NOMO-1 treated with dmso at 0.1 percent for 144 hours (cell line): ENCODE measurements around the gene SGTA.

ENCODE experiments used
- DNase-seq: peaks from one replicate; lab custom pipeline; 2025; ENCODE audit not compliant: unreplicated experiment; lab: John Stamatoyannopoulos, UW

Gene SGTA

DNA sequence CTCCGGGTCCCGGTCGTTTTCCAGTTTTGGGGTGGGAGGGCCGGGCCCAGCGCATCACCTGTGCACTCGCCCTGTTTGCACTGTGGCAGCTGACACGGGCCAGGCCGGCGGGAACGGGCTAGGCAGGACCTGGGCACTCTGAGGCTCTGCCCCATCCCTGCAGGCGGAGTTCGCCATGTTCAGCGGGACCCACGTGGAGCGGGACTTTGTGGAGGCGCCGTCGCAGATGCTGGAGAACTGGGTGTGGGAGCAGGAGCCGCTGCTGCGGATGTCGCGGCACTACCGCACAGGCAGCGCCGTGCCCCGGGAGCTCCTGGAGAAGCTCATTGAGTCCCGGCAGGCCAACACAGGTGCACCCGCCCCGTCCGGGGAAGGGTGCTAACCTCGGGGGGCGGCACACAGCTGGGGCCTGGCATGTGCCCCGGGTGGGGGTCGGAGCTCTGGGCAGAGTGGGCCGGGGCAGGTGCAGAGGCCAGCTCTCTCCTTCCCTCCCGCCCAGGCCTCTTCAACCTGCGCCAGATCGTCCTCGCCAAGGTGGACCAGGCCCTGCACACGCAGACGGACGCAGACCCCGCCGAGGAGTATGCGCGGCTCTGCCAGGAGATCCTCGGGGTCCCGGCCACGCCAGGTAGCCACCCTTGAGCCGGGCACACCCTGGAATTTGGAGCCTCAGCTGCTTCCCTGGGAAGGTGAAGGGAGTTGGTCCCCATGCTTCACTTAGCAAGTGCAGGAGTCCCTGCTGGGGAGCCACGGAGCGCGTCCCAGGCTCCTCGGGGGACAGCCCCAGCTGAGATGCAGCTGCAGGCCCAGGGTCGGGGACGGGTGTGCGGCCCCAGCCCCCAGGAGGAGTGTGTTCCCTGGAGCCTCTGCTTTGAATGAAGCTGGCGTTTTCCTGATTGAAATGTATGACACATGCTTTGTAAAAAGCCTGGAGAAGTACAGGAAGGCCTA is 27.3 kb upstream of the SGTA start:
- no peak for DNase-seq

DNA sequence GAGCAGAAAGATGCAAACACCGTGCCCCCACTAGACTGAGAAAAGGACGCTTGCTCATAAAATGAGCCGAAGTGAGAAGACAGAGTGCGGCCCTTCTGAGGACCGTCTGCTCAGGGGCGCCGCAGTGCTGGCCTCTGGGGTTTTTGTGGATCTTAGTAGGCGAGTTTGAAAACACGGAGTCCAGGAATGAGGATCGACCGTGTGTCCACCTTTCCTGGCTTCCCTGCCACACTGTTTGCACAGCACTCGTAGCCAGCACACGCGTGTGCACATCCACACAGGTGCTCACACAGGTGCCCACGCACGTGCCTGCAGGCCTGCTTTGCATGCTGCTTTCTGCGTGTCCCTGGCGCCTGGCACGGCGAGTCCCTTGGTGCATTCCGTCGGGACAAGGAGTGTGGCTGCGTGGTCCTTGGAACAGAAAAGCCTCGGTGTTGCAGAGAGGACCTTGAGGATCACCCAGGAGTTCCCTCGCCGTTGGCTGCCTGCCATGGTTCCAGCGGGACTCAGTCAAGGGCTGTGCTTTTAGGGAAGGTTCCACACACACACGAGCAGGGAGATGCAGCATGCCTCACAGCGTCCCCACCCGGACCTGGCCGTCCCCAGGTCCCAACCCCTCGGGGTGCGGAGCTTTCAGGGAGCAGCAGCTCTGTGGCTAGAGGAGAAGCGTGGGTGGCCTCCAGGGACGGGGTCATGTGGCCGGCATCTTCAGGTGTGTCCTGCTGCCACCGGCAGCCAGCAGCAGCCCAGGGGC is 26.5 kb upstream of the SGTA start:
- DNase-seq = no peak

DNA sequence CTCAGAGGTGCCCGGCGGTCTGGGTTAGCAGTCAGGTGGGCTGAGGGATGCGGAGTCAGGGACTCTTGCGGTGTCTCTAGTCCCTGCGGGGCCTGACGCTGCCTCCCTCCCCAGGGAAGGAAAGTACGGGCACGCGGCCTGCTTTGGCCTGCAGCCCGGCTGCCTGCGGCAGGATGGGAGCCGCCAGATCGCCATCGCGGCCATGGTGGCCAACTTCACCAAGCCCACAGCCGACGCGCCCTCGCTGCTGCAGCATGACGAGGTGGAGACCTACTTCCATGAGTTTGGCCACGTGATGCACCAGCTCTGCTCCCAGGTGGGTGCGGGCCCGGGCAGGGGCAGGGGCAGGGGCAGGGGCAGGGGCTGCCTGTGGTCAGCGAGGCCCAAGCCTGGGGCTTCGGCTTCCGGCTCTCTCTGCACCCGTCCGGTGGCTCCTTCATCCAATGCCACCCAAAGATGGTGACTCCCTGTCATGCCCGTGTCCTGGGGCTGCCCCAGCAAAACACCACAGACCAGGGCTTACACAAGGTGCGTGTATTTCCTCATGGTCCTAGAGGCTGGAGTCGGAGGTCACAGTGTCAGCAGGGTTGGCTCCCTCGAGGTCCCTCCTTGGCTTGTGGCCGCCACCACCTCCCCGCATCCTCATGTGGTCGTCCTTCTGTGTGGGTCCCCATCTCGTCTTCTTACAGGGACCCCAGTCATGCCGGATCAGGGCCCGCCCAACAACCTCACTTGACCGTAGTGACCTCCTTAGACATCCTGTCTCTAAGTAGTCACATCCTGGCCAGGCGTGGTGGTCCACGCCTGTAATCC is 25.3 kb upstream of the SGTA start:
- no peak for DNase-seq

DNA sequence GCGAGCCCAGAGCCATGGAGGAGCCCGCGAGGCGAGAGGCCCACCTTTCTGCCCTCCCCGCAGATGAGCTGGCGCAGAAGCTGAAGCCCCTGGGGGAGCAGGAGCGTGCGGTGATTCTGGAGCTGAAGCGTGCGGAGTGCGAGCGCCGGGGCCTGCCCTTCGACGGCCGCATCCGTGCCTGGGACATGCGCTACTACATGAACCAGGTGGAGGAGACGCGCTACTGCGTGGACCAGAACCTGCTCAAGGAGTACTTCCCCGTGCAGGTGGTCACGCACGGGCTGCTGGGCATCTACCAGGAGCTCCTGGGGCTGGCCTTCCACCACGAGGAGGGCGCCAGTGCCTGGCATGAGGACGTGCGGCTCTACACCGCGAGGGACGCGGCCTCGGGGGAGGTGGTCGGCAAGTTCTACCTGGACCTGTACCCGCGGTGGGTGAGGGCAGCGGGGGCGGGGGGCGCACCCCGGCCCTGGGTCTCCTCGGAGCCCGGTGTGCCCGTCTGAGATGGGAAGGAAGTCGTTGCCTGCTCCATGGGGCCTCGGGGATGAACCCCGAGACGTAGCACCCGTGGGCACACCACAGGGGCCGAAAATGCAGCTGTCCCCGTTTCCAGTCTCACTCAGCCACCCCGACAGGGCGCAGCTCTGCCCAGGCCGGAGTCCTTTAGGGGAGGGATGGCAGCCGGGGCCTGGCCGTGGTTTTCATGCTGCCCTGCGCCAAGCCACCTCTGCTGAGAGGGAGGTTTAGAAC is 24.5 kb upstream of the SGTA start:
- no peak for DNase-seq

DNA sequence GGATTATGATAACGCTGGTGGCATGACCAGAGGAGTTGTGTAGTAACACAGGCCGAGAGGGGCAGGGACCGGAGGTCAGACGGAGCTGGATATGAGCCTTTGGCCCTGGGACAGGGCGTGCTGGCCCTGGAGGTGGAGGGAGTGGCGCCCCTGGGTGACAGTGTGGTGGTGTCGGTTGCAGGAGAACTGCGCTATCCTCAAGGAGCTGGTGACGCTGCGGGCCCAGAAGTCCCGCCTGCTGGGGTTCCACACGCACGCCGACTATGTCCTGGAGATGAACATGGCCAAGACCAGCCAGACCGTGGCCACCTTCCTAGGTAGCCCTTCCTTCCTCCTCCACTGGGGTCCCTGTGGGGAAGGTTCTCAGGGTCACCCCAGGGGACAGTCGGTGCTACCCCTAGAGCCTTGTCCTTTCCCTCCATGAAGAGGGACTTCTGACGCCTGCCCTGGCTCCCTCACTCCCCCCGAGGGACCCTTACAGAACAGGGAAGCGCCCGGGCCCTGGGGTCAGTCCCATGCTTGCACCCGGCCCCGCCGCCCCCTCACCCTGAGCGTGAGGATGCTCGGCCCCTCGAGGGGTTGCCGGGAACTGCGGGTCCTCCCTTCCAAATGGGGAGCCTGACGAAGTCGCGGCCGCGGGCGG is 23.8 kb upstream of the SGTA start:
- no peak for DNase-seq

DNA sequence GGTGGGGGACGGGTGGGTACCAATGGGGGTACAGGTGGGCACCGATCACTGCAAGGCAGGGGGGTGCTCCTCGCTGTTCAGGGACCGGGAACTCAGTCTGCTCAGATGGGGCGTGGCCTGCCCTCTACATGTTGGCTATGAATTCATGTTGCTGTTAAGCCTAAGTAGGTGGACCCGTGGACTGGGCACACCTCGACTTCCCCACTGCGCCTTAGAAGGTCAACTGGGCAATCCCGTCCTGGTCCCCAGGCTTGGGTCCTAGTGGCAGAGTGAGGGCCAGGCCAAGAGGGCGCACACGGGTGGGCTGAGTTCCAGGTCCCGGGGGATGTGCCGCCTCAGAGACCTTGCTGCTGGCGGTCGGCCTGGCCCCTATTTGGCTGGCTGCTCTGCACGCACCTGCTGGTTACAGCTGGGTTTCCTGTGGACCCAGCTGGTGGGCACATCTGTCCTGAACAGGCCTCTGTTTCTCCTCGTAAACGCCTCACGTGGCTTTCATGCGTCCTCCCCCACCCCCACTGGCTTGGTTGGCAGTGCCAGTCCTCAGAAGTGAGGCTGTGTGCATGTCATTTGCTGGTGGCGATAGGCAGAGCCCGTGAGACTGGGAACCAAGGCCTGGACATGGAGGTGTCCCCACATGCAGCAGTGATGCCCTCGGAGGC is 23.0 kb upstream of the SGTA start:
- no peak for DNase-seq

DNA sequence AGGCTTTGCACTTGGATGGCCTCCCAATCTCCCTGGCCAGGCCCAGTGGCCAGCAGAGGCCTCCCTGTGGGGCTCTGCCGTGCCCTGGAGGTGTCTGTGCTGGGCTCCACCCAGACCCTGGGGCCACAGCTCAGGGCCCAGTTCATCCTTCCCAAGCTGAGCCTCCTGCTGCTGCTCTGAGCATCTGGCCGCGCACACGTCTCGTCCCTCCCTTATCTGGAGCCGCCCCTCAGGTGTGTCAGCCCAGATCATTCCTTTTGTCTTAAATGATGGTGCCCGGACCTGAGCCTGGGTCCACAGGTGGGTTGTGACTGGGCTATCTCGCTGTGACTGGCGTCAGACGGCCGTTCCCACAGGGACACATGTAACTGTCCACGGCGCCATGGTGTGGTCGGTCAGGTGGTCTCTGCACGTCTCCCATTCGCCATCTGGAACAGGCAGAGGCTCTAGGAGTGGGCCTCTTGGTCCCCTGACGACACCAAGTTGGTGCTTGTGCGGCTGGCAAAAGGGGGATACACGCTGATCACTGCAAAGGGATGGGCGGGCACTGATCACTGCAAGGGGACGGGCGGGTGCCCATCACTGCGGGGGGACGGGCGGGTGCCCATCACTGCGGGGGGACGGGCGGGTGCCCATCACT is 22.3 kb upstream of the SGTA start:
- no peak for DNase-seq

DNA sequence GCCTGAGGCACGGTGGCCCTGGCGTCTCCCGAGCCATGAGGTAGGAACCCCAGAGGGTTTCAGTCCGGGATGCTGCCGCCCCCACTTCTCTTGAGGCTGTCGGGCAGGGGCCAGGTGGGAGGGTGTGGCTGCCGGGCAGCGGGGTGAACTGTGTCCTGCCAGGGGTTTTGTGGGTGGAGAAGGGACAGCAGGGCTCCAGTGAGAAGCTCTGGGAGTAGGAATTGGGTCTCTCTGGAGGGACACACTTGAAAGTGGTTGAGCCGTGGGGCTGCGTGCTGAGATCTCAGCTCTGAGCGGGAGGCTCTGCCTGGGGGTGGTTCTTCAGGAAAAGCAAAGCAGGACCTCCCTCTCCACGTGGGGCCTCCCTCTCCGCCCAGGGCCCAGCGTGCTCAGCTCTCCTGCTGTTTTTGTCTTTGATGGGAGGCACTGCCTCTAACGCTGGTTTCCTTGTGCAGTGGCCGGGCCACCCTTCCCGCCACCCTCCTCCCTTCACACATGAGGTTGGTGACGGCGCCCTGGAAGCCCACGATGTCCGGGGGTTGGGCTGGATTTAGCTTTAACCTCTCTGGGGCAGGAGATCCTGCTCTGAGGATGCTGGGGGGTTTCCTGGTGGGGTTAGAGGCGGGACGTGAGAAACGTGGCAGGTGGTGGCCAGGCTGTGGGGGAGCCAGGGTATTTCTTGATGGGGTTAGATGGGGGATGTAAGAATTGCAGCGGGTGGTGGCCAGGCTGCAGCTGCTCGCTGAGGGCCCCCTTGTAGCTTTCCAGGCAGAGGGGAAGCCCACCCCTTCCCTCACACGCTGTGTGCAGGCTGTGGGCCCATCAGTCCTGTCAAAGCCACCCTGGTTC is 21.3 kb upstream of the SGTA start:
- DNase-seq = no peak

DNA sequence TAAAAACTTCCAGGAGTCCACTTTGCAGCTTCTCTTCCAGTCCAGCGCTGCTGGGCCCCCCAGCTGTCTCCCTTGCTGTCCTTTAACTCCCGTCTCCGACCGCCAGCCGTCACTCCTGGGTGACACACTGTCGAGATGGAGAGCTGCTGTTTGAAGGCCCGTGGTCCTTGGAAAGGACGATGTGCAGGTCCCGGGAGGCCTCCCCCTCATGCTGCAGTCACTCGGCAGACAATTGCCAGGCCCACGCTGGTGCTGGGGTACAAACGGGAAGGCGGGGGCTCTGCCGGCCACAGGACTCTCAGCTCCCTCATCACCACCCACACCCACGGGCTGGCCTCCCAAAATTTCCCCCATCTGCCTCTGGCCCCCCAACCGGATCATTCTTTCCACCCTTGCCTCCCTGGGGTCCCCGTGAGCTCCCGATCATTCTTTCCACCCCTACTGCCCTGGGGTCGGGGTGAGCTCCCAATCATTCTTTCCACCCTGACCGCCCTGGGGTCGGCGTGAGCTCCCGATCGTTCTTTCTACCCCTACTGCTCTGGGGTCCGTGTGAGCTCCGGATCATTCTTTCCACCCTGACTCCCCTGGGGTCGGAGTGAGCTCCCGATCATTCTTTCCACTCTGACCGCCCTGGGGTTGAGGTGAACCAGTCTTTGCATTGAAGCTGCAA is 20.5 kb upstream of the SGTA start:
- DNase-seq = no peak

DNA sequence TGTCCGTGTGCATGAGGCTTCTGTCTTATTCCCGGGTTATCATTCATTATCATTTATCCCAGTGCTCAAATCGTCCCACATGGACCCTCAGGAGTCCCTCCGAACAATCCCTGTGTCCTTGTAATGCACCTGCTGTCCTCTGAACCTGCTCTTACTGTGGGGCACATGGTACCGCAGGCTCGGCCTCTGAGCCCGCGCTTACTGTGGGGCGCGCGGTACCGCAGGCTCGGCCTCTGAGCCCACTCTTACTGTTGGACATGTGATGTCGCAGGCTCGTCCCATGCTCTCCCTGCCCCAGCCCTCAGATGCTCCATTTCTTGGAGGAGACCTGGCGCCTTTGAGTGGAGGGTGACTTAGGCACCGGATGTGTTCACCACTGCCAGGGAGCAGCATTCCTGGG is 19.8 kb upstream of the SGTA start:
- no peak for DNase-seq

DNA sequence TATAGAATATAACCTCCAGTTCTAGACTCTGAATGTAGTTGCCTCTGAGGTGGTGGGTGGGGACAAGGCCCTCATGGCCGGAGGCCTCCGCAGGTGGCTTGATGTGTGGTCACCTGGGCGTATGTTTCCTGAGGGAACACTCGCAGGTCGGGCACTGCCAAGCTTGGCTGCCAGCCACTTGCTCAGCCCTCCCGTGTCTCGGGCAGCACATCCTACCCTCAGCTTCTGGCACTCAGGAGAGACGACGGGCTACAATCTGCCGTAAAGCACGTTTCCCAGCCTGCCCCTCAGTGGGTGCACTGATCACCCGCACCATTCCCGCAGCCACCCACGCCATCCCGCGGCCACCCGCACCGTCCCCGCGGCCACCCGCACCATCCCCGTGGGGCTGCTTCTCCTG is 17.4 kb upstream of the SGTA start:
- no peak for DNase-seq

DNA sequence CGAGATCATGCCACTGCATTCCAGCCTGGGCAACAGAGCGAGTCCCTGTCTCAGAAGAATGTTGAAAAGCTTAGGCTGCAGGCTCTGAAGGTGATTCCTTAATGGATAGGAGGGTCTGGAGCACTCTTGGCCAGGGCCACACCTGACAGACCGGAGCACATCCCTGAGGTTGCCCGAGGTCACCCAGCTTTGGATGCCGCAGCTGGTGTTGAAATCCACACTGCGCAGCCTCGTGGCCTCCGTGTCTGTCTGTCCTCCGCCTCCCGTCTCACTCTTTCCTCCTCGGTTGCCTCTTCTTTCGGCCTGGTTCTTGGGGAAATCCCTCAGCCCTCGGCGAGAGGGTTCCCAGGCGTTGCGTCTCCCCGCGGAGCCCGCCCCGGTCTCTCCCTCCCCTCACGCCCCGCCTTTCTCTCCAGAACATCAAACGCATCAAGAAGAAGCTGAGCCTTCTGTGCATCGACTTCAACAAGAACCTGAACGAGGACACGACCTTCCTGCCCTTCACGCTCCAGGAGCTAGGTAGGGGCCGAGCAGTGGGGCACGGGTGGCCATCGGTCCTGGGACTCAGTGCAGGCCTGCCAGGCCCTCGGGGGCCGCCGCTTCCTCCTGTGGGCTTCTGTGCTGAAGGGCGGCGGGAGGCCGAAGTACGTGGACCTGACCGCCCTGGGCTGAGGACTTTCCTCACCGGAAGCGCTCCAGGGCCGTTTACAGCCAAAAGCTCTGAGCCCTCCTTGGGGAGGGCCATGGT is 16.4 kb upstream of the SGTA start:
- DNase-seq = no peak

DNA sequence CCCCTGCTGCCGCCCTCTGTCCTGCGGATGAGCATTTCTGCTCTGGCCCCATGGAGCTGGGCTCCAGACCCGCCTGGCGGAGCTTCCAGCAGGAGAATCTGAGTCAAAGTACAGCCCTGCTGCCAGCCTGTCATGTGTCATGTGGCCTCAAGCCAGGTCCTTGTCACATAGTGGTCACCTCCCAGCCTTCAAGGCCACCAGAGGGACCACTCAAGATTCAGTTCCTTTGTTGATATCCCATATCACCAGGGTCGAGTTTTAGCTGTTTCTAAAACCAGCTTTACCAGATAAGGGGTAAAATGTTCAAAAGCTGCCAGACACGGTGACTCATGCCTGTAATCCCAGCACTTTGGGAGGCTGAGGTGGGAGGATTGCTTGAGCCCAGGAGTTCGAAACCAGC is 15.7 kb upstream of the SGTA start:
- no peak for DNase-seq

DNA sequence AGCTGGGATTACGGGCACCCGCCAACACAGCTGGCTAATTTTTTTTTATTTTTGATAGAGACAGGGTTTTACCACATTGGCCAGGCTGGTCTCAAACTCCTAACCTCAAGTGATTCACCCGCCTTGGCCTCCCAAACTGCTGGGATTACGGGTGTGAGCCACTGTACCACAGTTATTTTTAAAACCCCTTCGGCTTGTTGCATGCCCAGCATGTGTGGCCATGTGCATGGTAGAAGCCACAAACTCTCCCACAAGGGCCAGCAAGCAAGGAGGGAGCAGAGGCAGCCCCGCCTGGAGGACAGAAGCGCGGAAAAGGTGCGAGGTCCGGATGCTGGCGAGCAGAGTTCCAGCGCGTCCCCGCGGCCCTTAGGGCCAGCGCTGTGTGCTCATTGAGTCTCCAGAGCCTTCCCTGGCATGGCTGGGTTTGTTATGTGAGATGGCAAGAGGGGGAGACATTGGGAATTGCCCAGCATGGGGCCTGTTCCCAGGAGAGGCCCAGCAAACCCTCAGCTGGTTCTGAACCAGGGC is 15.1 kb upstream of the SGTA start:
- no peak for DNase-seq

DNA sequence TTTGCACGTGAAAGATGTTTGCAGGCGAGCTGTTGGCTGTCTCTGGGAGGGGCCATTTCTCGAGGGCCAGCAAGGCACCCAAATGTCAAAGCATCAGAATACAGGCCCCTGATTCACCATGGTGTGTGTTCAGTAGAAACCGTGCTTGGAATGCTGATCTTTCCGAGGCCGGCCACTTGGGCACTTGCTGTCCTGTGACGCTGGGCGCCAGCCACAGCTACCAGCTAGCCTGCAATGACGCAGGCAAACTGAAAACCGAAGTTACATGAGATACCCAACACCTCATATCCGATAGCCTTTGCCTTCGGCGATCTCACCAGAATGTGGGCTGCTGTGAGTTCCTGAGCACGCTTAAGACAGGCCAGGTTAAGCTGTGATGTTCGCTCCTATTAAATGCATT is 14.2 kb upstream of the SGTA start:
- DNase-seq = no peak

DNA sequence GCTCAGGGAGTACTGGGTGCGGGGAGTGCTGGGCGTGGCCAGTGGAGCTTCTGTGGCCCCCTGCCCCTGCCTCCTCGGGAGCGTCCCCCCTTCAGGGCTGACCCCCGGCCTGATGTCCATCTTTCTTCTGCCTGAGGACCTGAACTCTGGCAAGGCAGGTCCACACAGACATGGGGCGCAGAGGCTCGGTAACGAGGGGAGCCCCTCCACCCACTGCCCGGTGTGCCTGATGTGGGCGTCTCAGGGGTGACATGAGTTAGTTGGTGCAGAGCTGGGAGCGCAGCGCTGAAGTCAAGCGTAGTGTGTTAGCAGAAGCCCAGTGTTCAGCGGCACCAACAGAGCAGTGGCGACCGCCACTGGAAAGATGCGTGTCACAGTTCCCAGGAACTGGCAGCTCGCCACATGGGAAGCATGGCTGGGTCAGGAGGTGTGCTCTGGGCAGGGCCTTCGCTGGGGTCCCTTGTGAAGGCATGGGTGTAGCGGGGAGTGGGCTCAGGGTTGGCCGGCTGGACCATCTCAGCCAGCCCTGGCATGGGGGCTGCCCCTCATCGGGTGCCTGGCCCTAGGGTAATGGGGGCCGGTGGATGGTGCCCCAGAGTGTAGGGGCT is 13.7 kb upstream of the SGTA start:
- no peak for DNase-seq
